Measurements from ENCODE around the gene IDI2.

IDI2 gene

GRCh38 chr10:1003884-1004670 lies 21.6 kb downstream of the IDI2 start:
- no peak for DNase-seq

GRCh38 chr10:1002425-1003006 lies 23.1 kb downstream of the IDI2 start:
- DNase-seq, result no peak

GRCh38 chr10:997266-998022 lies 28.2 kb downstream of the IDI2 start:
- DNase-seq, result no peak

GRCh38 chr10:996031-996430 lies 29.6 kb downstream of the IDI2 start:
- no peak for DNase-seq

- DNase-seq, result no peak
Observed at GRCh38 chr10:995559-995926, 30.1 kb downstream of the IDI2 start.

GRCh38 chr10:994836-995558 lies 30.7 kb downstream of the IDI2 start:
- no peak for DNase-seq

- DNase-seq, result no peak
Observed at GRCh38 chr10:992871-993270, 32.8 kb downstream of the IDI2 start.

GRCh38 chr10:992467-992866 lies 33.2 kb downstream of the IDI2 start:
- DNase-seq, result no peak

- DNase-seq, result no peak
Observed at GRCh38 chr10:990808-991207, 34.9 kb downstream of the IDI2 start.

- DNase-seq, result peak; percentile 41
Observed at GRCh38 chr10:988667-989545, 36.8 kb downstream of the IDI2 start.

GRCh38 chr10:987870-988666 lies 37.6 kb downstream of the IDI2 start, which contains the start of gene GTPBP4:
Gene GTPBP4 (plus strand): TSS chr10:988434. CDS start chr10:988480, 46 bp downstream.
- peak; percentile 98 for DNase-seq

GRCh38 chr10:987620-987869 lies 38.1 kb downstream of the IDI2 start:
- DNase-seq, result no peak

GRCh38 chr10:986881-987619 lies 38.6 kb downstream of the IDI2 start:
- DNase-seq, result no peak

- no peak for DNase-seq
Observed at GRCh38 chr10:986137-986825, 39.4 kb downstream of the IDI2 start.

- DNase-seq, result no peak
Observed at GRCh38 chr10:985361-985760, 40.3 kb downstream of the IDI2 start.

GRCh38 chr10:983971-984655 lies 41.5 kb downstream of the IDI2 start:
- no peak for DNase-seq

- DNase-seq, result no peak
Observed at GRCh38 chr10:983401-983800, 42.3 kb downstream of the IDI2 start.

GRCh38 chr10:980468-981093 lies 45.1 kb downstream of the IDI2 start:
- no peak for DNase-seq

GRCh38 chr10:978826-979421 lies 46.7 kb downstream of the IDI2 start:
- no peak for DNase-seq

All from stimulated activated CD4-positive, alpha-beta T cell treated with anti-CD3 and anti-CD28 coated beads, Interleukin-4, amount 100 ng/mL, for 24 hours (primary cell).